ENCODE measurements around the gene SEMA4A.
"Not testable (repeated sequence)": the region's sequence is repeated elsewhere in the genome, so short reads cannot be mapped to it uniquely, and the experiment has no call there.

SEMA4A gene

DNA sequence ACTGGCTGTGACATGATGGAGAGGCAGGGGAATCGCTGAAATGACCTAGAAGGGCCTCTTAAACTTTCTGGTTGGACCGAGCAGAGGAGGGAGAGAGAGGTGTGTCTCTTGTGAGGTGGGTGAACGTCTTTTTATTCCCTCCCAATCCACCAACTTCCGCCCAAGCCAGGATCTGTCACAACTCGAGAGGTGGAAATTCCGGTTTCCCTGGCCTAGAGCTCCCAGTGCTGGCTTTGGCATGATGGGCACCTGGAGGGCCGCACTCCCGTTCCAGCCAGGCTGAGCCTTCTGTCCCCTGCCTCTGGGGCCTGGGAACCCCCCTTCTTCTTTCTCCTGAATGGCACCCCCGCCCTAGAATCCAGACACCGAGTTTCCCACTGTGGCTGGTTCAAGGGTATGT, at the start of gene SEMA4A:
TSS of gene SEMA4A (plus strand) at position 224 of the 400 bp plus-strand sequence. CDS start 994 bp downstream, outside the sequence.
- DNase-seq, result no peak

DNA sequence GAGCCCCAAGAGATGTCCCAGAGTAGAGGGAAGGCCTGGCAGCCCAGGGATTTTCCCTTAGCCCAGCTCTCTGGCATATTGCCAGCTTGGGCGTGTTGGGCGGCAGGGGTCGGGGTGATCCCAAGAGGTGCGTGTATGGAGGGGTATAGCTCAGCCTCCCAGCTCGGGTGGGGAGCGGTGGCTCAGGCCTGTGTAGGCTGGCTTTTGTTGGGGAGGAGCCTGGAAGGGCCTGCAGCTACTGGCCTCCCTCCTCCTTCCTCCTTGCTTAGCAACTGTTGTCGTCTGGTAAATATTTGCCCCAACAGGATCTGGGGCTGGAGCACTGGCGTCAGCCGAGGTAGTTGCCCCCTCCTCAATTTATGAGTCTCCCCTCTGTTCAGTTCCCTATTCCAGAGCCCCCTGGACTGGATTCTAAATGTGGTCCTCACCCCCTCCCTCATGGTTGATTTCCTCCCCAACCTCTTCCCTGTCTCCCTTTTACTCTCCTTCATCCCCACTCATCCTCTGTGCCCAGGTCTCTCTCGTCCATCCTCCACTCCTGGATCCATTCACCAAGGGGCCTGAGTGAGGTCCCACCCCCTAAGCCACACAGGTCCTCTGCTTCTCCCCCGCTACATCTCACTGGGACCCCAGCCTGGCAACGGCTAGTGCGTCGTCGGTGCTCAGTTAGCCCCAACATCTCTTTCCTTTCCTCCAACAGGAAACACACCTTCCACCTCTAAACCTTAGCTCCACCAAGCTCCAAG, 49.1 kb upstream of the SEMA4A start:
- peak in 14 of 58 donors; percentile 6 to 51 (median 26) for DNase-seq

DNA sequence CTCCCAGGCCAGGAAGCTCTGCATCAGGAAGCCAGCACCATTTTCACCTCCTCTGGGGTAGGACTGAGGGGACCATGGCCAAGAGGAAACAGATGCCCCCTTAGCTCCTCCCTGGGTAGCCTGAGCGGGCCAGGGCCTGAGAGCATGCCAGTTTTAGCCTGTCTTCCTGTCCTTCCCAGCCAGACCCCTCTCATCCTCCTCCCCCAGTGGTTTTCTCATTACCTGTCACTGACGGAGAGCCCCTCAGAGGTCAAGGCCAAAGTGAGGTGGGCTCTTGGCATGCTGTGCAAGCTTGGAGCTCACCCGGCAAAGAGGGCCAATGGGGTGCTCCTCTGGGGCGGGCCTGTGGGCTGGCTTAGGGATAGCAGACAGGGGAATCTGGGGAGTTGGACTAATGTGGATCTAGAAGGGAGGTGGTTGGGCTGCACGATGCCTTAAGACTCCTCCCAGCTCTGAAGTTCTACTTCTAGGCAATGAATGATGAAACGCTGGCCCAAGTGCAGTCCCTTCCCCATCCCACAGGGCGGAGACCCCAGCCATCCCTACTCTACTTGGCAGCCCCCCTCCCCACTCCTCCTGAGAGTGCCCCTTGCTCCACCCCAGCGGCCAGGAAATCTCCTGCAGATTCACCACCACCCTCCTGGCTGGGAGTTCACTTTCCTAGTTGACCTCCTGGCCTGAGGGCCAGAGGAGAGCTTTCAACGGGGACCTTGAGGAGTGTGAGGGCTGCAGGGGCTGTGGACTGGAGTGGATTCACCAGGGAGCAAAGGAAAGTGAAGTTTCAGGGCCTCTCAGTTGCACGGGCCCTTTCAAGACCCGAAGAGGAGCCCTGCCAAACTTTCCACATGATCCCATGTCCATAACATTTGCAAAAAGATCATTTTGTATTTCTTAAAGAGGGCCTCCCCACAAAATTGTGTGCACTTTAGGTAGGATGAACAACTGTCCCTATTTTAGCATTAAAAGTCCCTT, 48.2 kb upstream of the SEMA4A start:
- DNase-seq, result no peak

DNA sequence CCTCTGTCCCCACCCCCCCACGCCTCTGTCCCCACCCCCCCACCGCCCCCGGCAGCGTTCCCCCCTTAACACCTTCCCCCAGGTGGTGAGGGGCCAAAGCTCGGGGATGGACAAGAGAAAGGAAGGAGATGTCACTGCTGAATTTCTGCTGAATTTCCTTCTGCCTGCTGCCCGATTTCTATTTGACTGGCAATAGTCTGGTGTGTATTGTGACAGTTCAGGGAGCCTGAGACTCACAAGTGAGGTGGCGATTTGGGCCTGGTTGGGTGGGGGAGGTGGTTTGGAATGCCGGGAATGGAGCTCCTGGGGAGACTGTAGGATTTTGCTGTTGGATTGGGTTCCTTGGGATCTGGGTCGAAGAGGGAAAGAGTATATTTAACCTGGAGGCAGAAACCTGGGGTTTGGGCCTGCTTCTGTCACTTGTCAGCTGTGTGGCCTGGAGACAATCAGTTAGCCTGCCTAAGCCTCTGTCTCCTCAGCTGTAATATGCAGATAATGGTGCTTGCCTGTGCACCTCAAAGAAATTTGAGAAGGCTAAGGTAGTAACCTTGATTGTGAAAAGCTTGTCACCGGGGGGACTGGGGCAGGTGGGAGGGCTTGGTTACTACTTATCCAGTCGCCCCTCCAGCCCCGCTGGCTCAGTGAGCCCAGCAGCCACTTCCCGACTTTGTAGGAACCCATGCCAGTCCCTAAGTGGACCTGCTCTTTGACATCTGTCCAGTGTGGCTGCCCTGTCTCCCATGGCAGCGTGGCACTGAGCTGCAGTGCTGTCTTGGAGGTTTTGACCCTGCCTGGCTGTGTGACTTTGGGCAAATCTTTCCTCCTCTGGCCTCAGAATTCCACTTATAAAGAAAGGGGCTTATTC, 46.5 kb upstream of the SEMA4A start:
- DNase-seq, result peak in 7 of 58 donors; percentile 32 to 74 (median 60)

DNA sequence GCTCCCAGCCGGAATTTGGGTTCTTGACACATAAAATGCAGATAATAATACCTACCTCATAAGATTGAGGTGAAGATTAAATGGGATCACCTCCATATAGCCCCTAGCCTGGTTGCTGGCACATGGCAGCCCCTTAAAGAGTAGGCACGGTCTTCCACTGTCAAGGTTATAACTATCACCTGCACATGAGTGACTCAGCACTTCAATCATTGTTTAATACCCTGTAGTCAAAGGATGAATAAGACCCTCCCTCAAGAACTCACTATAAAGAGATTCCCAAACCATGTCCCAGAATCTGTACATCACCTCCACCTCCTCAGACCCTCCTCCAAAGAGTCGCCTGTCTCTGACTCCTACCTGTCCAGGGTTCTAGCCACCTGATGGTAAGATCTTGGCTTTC, 45.3 kb upstream of the SEMA4A start:
- DNase-seq, result no peak

DNA sequence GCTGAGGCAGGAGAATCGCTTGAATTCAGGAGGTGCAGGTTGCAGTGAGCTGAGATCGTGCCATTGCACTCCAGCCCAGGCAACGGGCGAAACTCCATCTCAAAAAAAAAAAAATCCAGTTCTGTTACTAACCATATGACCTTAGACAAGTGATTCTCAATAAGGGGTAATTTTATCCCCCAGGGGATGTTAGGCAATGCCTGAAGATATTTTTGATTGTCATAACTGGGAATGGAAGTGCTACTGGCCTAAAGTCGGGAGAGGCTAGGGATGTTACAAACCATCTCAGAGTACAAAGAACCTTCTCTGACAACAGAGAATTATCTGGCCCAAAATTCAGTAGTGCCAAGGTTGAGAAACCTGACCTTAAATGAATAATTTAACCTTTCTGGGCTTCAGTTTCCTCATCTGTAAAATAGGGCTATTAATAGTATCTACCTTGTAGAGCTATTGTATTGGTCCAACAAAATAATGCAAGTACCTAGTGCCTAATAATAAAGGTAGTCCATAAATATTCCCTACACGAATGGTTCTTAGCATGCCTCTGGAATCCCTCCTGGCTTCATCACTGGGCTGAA, 44.6 kb upstream of the SEMA4A start:
- no peak for DNase-seq

DNA sequence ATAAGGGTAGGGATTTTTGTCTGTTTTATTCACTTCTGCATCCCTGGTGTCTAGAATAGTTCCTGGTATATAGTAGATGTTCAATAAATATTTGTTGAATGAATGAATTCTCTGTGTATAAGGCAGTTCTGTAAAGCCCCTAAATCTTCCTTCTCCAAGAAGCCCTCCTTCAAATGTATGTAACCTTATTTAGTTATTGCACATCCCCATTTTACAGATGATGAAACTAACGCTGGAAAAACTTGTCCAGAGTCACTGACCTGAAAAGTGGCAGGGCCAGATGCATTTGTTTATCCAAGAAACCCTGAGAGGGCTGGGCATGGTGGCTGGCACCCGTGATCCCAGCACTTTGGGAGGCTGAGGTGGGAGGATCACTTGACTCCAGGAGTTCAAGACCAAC, 43.1 kb upstream of the SEMA4A start:
- no peak for DNase-seq

DNA sequence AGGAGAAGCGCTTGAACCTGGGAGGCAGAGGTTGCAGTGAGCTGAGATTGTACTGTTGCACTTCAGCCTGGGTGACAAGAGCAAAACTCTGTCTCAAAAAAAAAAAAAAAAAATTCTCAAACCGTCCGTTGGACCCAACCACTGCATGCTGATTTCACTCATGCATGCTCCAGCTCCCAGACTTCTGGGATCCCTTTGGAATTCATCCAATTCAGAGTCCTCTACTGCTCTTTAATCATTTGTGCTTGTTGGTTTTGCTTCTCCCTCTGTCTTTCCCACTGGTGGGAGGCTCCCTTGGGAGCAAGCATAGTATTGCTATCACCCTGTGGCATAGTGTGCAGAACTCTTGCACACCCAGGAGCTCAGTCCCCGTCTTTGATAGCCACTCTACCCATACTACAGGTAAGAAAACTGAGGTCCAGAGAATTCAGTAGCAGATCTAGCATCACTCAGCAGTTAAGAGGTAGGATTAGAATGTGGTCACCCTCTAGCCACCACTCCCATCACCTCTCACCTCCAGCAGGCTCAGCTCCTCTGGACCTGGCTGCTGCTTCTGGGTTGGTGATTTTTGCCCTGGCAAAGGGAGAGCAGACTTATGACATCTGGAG, 41.9 kb upstream of the SEMA4A start:
- no peak for DNase-seq

DNA sequence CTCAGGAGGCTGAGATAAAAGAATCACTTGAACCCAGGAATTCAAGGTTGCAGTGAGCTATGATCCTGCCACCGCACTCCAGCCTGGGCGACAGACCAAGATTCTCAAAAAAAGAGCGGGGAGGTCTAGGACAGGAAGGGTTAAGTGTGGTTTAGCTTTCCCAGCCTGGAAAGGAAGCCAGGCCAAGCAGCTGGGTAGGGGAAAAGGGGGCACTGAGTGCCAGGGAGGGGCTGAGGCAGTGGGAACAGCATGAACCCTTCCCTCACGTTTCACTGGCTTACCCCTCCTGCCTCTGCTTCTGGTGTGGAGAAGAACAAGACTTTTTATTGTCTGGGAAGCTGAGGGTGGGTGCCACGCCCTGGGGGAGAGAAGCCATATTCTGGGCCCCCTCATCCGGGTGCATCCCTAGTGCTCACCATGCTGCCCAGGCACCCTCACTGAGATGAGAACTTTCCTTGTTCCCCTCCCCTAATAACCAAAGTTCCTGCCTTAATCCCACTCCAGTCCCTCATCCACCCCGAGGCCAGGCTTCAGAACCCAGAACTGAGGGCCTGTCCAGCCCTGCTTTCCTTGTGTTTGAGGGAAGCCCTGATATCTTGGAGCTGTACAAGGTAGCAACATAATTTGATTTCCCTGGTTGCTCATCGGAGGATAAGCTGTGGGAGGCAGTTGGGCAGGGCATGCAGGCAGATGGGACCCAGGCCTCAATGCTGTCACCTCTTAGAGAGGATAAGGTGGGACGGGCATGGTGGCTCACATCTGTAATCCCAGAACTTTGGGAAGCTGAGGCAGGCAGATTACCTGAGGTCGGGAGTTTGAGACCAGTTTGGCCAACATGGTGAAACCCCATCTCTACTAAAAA, 40.9 kb upstream of the SEMA4A start:
- DNase-seq, result peak in 19 of 58 donors; percentile 8 to 73 (median 29)

DNA sequence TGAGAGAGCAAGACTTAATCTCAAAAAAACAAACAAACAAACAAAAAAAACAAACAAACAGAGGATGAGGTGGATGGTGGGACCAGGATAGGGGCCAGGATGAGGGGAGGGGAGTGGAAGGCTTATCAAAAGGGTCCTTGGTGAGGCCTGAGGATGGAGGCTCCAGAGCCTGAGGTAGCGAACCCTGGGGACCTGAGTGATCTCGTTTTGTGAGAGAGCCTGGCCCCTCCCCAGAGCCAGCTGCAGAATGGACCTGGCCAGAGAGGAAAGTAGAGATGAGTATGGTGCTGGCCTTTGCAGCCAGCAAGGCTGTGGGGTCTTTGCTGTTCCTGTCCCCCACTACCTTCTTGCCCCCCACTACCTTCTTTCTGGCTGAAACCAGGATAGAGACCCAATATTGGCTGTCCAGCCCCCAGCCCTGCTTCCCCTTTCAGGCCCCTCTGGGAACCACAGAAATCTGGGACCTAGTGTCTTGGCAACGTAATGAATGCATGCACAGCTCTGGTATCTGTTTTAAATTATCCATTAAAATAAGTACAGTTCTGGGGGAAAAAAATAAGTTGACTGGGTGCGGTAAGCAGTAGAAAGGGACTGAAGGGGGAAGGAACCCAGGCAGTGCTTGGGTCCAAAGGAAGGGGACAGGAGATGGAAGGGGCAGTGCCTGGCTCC, 40.0 kb upstream of the SEMA4A start:
- no peak for DNase-seq

DNA sequence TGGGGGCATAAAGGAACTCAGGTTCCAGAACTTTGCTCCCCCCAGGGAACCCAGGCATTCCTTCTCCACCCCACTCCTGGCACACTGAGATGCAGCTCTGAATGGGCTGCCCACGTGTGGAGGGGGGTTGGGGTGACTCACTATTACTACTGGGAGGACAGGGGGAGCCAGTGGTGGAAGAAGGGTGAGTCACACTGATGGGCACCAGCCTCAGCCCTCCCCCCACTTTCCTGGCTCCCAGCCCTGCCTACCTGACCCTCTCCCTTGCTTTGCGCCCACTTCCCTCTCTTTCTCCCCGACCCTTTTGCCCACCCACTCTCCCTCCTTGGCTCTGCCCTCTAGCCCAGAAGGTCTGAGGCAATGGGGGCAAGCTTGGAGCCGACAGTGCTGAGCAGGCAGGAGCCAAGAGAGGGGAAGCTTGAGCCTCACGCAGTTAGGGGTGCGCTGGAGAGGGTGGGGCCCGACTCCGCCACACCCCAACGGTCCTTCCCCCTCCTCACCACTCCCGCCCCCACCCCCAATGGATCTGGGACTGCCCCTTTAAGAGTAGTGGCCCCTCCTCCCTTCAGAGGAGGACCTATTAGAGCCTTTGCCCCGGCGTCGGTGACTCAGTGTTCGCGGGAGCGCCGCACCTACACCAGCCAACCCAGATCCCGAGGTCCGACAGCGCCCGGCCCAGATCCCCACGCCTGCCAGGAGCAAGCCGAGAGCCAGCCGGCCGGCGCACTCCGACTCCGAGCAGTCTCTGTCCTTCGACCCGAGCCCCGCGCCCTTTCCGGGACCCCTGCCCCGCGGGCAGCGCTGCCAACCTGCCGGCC, 39.1 kb upstream of the SEMA4A start, which contains the start of gene LMNA:
TSS of gene LMNA (plus strand) at position 611 of the 818 bp plus-strand sequence. CDS start 208 bp downstream, outside the sequence.
- DNase-seq, result peak in 55 of 58 donors; percentile 29 to 93 (median 76)

DNA sequence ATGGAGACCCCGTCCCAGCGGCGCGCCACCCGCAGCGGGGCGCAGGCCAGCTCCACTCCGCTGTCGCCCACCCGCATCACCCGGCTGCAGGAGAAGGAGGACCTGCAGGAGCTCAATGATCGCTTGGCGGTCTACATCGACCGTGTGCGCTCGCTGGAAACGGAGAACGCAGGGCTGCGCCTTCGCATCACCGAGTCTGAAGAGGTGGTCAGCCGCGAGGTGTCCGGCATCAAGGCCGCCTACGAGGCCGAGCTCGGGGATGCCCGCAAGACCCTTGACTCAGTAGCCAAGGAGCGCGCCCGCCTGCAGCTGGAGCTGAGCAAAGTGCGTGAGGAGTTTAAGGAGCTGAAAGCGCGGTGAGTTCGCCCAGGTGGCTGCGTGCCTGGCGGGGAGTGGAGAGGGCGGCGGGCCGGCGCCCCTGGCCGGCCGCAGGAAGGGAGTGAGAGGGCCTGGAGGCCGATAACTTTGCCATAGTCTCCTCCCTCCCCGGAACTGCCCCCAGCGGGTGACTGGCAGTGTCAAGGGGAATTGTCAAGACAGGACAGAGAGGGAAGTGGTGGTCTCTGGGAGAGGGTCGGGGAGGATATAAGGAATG, 38.4 kb upstream of the SEMA4A start:
- DNase-seq, result peak in 16 of 58 donors; percentile 37 to 79 (median 63)

DNA sequence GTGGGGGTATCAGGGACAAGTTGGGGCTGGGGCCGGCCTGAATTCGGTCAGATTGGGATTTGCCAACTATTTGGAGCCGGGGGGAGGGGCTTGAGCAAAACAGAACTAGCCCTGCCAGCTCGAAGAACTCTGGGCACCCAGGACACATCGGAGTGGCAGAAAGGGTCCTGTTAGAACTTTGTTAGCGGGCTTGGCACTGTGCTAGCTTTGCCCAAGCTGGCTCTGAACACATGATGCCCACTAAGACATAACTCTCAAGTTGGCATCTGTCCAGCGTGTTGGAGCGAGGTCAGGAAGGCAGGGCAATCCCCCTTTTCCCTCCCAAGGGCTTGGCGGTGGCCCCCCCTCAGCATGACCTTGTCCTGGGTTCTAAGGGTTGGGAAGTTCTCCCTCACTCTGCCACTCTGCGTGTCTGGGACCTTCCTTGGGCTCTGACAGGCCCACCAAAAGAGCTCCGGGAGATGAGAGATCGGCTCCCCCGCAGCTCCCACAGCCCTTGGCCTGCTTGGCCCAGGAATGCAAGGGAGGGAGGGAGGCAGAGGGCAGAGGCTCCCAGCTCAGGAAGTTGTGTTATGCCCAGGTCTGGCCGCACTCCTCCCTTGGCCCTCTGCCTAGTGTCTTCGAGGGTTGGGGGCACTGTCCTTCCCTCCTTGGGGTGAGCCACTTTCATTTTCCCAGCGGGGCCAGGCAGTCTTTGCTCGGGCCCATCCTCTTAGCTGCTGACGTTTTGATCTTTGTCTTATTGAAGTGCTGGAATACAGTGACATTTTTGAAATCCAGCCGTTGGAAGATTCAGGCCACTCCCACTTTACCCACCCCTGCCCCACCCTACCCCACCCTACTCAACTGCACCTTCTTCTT, 37.6 kb upstream of the SEMA4A start:
- peak in 34 of 58 donors; percentile 18 to 79 (median 58) for DNase-seq

DNA sequence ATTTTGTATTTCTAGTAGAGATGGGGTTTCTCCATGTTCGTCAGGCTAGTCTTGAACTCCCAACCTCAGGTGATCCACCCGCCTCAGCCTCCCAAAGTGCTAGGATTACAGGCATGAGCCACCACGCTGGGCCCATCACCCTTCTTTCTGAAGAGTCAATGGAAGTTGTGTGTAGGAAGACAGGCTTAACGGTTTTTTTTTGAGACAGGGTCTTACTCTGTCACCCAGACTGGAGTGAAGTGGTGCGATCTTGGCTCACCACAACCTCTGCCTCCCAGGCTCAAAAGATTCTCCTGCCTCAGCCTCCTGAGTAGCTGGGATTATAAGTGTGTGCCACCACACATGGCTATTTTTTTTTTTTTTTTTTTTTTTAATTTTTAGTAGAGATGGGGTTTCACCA, 36.7 kb upstream of the SEMA4A start:
- DNase-seq, result not testable (repeated sequence)

DNA sequence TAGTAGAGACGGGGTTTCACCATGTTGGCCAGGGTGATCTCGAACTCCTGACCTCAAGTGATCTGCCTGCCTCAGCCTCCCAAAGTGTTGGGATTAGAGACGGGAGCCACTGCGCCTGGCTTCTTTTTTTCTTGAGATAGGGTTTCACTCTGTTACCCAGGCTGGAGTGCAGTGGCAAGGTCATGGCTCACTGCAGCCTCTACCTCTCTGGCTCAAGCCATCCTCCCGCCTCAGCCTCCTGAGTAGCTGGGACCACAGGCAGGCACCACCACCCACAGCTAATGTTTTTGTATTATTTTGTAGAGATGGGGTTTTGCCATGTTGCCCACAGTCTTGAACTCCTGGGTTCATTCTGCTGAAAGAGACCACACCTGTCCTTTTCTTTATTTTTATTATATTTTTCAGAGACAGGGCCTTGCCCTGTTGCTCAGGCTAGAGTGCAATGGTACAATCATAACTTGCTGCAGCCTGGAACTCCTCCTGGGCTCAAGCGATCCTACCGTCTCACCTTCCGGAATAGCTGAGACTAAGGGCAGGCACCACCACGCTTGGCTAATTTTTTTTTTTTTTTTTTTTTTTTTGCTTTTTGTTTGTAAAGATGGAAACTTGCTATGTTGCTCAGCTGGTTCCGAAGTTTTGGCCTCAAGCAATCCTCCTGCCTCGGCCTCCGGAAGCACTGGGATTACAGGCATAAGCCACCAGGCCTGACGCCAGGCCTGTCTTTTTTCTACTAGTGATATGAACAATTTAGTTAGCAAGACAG, 35.8 kb upstream of the SEMA4A start:
- no peak for DNase-seq

Measured in anterior cingulate cortex (tissue), 58 donors.